PC-3 (cell line): Measurements from ENCODE around the gene GRIK5. TPM values are rescaled to one million over a fixed set of nuclear protein-coding genes. Genes with fewer than 3 reads are reported as not detected.
"Not testable (repeated sequence)": the region's sequence is repeated elsewhere in the genome, so short reads cannot be mapped to it uniquely, and the experiment has no call there.

Experiments
- ATAC-seq: fragments of 200-7000 bp; cut with Tn5 transposase; 2 replicates; pipeline ENCODE4 v1.9.1; 2020; ENCODE audit warnings: mild to moderate bottlenecking, moderate library complexity
- BruUV-seq: library from RNA; stranded (reverse); fragments of 400-500 nt; replicated peaks from 2 replicates; lab custom pipeline; 2021; lab: Mats Ljungman, UMichigan
- CTCF ChIA-PET: fragments of 300-600 bp; sonication (Branson Sonifier 250); formaldehyde crosslinking; loops from one replicate; lab custom pipeline; 2022; ENCODE audit warnings: antibody characterized with exemption; lab: Charles Lee
- POLR2A ChIA-PET: fragments of 300-600 bp; sonication (Branson Sonifier 250); formaldehyde crosslinking; loops from one replicate; lab custom pipeline; 2022; ENCODE audit warnings: antibody characterized with exemption; ENCODE audit not compliant: unreplicated experiment; lab: Charles Lee
- DNase-seq: peaks from one replicate; pipeline ENCODE4 v3.0.0-alpha.2; 2015
- H2AFZ ChIP-seq: fragments of 300-600 bp; sonication (generic); 2 replicates; pipeline ENCODE4 v1.6.0; 2016; ENCODE audit warnings: antibody characterized with exemption, low read length
- H3F3A ChIP-seq: fragments of 300-600 bp; sonication (generic); one replicate; pipeline ENCODE4 v1.6.0; 2017; ENCODE audit warnings: antibody characterized with exemption, low read length, control low read depth, mild to moderate bottlenecking; ENCODE audit not compliant: unreplicated experiment
- H3K27ac ChIP-seq: fragments of 300-600 bp; sonication (generic); 2 replicates; pipeline ENCODE4 v1.5.1; 2016; ENCODE audit warnings: mild to moderate bottlenecking, low read length
- H3K27me3 ChIP-seq: fragments of 300-600 bp; sonication (generic); 2 replicates; pipeline ENCODE4 v1.6.1; 2016; ENCODE audit warnings: low read length, mixed read lengths
- H3K36me3 ChIP-seq: fragments of 300-600 bp; sonication (generic); 2 replicates; pipeline ENCODE4 v1.6.1; 2016; ENCODE audit warnings: low read depth, mixed run types, low read length, mixed read lengths
- H3K4me1 ChIP-seq: fragments of 300-600 bp; sonication (generic); 2 replicates; pipeline ENCODE4 v1.5.1; 2016; ENCODE audit warnings: low read length; ENCODE audit not compliant: insufficient read depth
- H3K4me2 ChIP-seq: fragments of 300-600 bp; sonication (generic); 2 replicates; pipeline ENCODE4 v1.6.0; 2016; ENCODE audit warnings: low read length
- H3K4me3 ChIP-seq: fragments of 300-600 bp; sonication (generic); 2 replicates; pipeline ENCODE4 v1.5.1; 2016; ENCODE audit warnings: mild to moderate bottlenecking, low read length, mixed read lengths
- H3K79me2 ChIP-seq: fragments of 300-600 bp; sonication (generic); 2 replicates; pipeline ENCODE4 v1.6.1; 2017; ENCODE audit warnings: low read length, mixed read lengths
- H3K9ac ChIP-seq: fragments of 300-600 bp; sonication (generic); 2 replicates; pipeline ENCODE4 v1.6.0; 2016; ENCODE audit warnings: mild to moderate bottlenecking, low read length
- H3K9me2 ChIP-seq: fragments of 300-600 bp; sonication (generic); replicated peaks from 2 replicates; pipeline ENCODE4 v1.6.1; 2016; ENCODE audit warnings: mixed run types, low read length, mixed read lengths
- H3K9me3 ChIP-seq: fragments of 300-600 bp; sonication (generic); 2 replicates; pipeline ENCODE4 v1.6.1; 2016; ENCODE audit warnings: low read length, mixed read lengths
- H4K20me1 ChIP-seq: fragments of 300-600 bp; sonication (generic); 2 replicates; pipeline ENCODE4 v1.6.1; 2016; ENCODE audit warnings: low read length, mixed read lengths
- CTCF ChIP-seq: fragments of 300-600 bp; sonication (generic); conservative IDR thresholded peaks from 2 replicates; pipeline ENCODE4 v1.5.1; 2017; ENCODE audit warnings: antibody characterized with exemption, low read depth, mild to moderate bottlenecking, low read length
- EZH2 ChIP-seq: fragments of 300-600 bp; sonication (generic); IDR thresholded peaks from one replicate; pipeline ENCODE4 v1.6.1; 2017; ENCODE audit warnings: antibody characterized with exemption, mild to moderate bottlenecking, low read length; ENCODE audit not compliant: unreplicated experiment
- EZH2phosphoT487 ChIP-seq: fragments of 300-600 bp; sonication (generic); IDR thresholded peaks from 2 replicates; pipeline ENCODE4 v1.6.1; 2018; ENCODE audit warnings: mild to moderate bottlenecking, antibody characterized with exemption, low read length, borderline replicate concordance
- intact Hi-C: fragments of 100-400 bp; cut with micrococcal nuclease; formaldehyde crosslinking; loops from 2 replicates; pipeline ENCODE4 v1.9.0; 2023
- total RNA-seq: library from RNA; depleted of rRNA; stranded (reverse); fragments of >200 nt; gene quantifications from 2 replicates; pipeline ENCODE4 v1.2.3, GENCODE V29; 2014

GRIK5 gene
- total RNA-seq, 1 experiment from 2014 or later = not detected

DNA sequence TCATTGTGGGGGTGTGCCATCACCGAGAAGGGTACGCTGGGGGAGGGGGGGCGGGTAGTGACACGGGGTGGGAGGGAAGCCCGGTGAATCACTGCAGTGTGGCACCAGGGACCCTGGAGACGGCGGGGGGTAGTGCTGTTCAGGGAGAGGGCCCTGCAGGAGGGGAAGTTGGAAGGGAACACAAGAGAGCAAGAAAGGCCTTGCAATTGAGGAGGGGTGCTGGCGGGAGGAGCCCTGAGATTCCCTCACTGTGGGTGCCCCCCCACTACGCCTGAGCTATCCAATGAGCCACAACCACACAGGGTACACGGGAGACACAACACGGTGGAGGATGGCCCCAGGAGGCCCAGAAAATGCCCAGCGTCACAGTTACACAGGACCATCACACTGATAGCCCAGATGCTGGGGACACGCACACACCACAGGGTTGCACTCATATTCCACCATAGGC, 75.5 kb downstream of the GRIK5 start:
- no peak overlapping the region for H3K9ac ChIP-seq
- H3K79me2 ChIP-seq = no peaks in the 10 kb centered on the region
- peaks cover 11% of the 10 kb centered on the region for H3K27me3 ChIP-seq
- BruUV-seq = no TSS peak
- TF ChIP-seq EZH2phosphoT487 = no peak
- no peak overlapping the region for H3K4me3 ChIP-seq
- H4K20me1 ChIP-seq = no peaks in the 10 kb centered on the region
- no peak for ATAC-seq
- no peaks in the 10 kb centered on the region for H3K4me1 ChIP-seq
- H3K9me2 ChIP-seq = no peaks in the 10 kb centered on the region
- no peaks in the 10 kb centered on the region for H3F3A ChIP-seq
- DNase-seq = no peak
- ChIA-PET POLR2A (no interaction called here), CTCF (no interaction called here)
- intact Hi-C loops = no loop called here
- H3K9me3 ChIP-seq = no peaks in the 10 kb centered on the region
- H3K27ac ChIP-seq = no peak overlapping the region
- H3K36me3 ChIP-seq = no peaks in the 10 kb centered on the region
- H2AFZ ChIP-seq = no peak overlapping the region
- 0 out of 2 replicates have a peak overlapping the region, but pooled peaks have one; percentile 80 for H3K4me2 ChIP-seq

DNA sequence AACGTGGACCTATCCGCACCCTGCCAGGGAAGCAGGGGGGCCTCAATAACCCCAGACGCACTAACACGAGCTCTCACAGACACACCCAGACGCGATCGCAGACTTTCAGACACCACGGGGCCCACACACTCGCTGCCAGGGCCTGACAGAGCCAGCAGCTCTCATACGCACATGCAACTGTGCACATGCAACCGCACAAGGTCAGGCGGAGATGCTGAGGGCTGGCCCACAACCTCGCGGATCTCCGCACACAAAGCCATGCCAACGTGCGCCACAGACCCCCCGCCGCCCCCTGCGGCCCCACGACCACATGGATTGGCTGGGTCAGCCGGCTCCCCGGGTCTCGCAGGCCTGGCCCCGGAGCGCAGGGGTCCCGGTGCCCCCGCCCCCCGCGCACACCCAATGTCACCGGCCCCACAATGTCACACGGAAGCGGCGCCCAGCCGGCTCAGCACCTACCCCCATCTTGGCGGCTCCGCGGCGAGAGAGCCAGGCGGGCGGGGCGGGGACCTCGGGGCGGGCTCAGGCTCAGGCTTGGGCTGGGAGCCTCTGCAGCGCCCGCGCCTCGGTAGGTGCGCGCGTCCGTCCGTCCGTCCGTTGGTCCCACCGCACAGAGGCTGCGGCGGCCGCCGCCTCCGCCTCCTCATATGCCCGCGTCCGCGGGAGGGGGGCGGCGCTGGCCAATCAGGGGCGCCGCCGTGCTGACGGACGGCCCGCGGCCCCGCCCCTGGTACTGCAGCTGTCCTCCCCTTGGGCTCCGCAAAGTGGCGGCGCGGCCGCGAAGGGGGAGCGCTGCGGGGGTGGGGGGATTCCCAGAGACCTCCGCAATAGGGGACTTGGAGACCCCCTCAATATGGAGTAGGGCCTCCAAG, 76.2 kb downstream of the GRIK5 start, which contains the start of gene ATP1A3:
ATP1A3 (minus strand) TSS at position 619 of the 872 bp plus-strand sequence; CDS start at position 465, 154 bp downstream.
- CTCF ChIA-PET = no interaction called here

DNA sequence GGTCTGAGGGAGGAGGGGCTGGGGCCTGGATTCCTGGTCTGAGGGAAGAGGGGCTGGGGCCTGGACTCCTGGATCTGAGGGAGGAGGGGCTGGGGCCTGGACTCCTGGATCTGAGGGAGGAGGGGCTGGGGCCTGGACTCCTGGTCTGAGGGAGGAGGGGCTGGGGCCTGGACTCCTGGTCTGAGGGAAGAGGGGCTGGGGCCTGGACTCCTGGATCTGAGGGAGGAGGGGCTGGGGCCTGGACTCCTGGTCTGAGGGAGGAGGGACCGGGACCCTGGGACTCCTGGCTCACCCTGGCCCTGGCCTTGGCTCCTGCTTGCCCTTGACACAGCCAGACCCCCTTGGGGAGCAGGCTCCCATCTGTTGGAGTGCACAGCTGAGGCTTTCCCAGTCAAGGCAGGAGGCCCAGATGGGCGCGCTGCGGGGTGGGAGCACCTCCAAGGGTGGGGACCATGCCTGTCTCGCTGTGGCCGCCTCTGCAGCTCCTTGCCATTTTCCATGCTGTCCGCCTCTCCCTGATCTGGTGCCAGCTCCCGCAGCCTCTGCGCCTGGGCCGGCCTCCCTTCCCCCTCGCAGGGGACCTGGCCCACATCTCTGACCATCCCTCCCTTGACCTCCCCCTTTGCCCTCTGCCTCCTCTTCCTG, 78.0 kb downstream of the GRIK5 start:
- H3K9me2 ChIP-seq, CTCF ChIA-PET, H3K27me3 ChIP-seq, H2AFZ ChIP-seq, H3K36me3 ChIP-seq, H3K27ac ChIP-seq, H3K4me2 ChIP-seq, H3F3A ChIP-seq, intact Hi-C loops, H4K20me1 ChIP-seq, DNase-seq, H3K9me3 ChIP-seq, H3K4me1 ChIP-seq, H3K4me3 ChIP-seq, BruUV-seq, POLR2A ChIA-PET, ATAC-seq, H3K9ac ChIP-seq, H3K79me2 ChIP-seq: not testable (repeated sequence)

More for the DNA sequence above, 76.2 kb downstream of the GRIK5 start, which contains the start of gene ATP1A3:
- H3K36me3 ChIP-seq = no peaks in the 10 kb centered on the region
- no peaks in the 10 kb centered on the region for H4K20me1 ChIP-seq
- no peaks in the 10 kb centered on the region for H3K9me2 ChIP-seq
- no peaks in the 10 kb centered on the region for H3K9me3 ChIP-seq
- no peak within 1 kb of the TSS for H3K9ac ChIP-seq
- peaks cover 6% of the 10 kb centered on the region for H3K27me3 ChIP-seq
- peak within 1 kb of the TSS; percentile 80 for H3K4me2 ChIP-seq
- no TSS peak for BruUV-seq
- peak; percentile 57 for DNase-seq
- intact Hi-C loops = no loop called here
- no peak within 1 kb of the TSS for H3K27ac ChIP-seq
- POLR2A ChIA-PET = no interaction called here
- H3K4me1 ChIP-seq = no peaks in the 10 kb centered on the region
- TF ChIP-seq CTCF (no peak), EZH2phosphoT487 (no peak), EZH2 (no peak)
- H2AFZ ChIP-seq = peak within 1 kb of the TSS; percentile 86
- no peaks in the 10 kb centered on the region for H3F3A ChIP-seq
- peak within 1 kb of the TSS; percentile 67 for H3K4me3 ChIP-seq
- no peaks in the 10 kb centered on the region for H3K79me2 ChIP-seq
- peak; percentile 75 for ATAC-seq
